ENCODE measurements around the gene PDLIM1.

The PDLIM1 gene

GRCh38 chr10:95290461-95291364 lies at the start of gene PDLIM1:
TSS of gene PDLIM1 (minus strand) at chr10:95291003. CDS start at chr10:95290915, 88 bp downstream.
- no peak for DNase-seq

GRCh38 chr10:95339863-95340262 lies 49.1 kb upstream of the PDLIM1 start:
- no peak for DNase-seq

GRCh38 chr10:95337423-95338160 lies 46.8 kb upstream of the PDLIM1 start:
- DNase-seq = no peak

- DNase-seq = no peak
Observed at GRCh38 chr10:95336702-95337101, 45.9 kb upstream of the PDLIM1 start.

GRCh38 chr10:95335933-95336699 lies 45.3 kb upstream of the PDLIM1 start:
- DNase-seq = no peak

- DNase-seq = no peak
Observed at GRCh38 chr10:95334805-95335144, 44.0 kb upstream of the PDLIM1 start.

- no peak for DNase-seq
Observed at GRCh38 chr10:95333997-95334804, 43.4 kb upstream of the PDLIM1 start.

- DNase-seq = no peak
Observed at GRCh38 chr10:95332666-95333249, 42.0 kb upstream of the PDLIM1 start.

GRCh38 chr10:95331596-95332130 lies 40.9 kb upstream of the PDLIM1 start:
- no peak for DNase-seq

GRCh38 chr10:95330966-95331453 lies 40.2 kb upstream of the PDLIM1 start:
- DNase-seq = no peak

GRCh38 chr10:95329296-95329695 lies 38.5 kb upstream of the PDLIM1 start:
- no peak for DNase-seq

- DNase-seq = no peak
Observed at GRCh38 chr10:95328013-95328412, 37.2 kb upstream of the PDLIM1 start.

- DNase-seq = peak; percentile 38
Observed at GRCh38 chr10:95327367-95327766, 36.6 kb upstream of the PDLIM1 start.

- no peak for DNase-seq
Observed at GRCh38 chr10:95326396-95326795, 35.6 kb upstream of the PDLIM1 start.

GRCh38 chr10:95325863-95326262 lies 35.1 kb upstream of the PDLIM1 start:
- DNase-seq = no peak

GRCh38 chr10:95324436-95325268 lies 33.8 kb upstream of the PDLIM1 start:
- no peak for DNase-seq

GRCh38 chr10:95321554-95322301 lies 30.9 kb upstream of the PDLIM1 start:
- DNase-seq = no peak

GRCh38 chr10:95319239-95319638 lies 28.4 kb upstream of the PDLIM1 start:
- DNase-seq = no peak

GRCh38 chr10:95315509-95315908 lies 24.7 kb upstream of the PDLIM1 start:
- no peak for DNase-seq

Measured in NCI-H1694 treated with DMSO at 0.1 percent for 48 hours (cell line).